GM21526 (cell line): ENCODE data around the gene STK39.

Experiments used
- ATAC-seq: cut with Tn5 transposase; IDR thresholded peaks from one replicate; pipeline ENCODE4 v1.9.1; 2021; ENCODE audit warnings: moderate library complexity; ENCODE audit not compliant: unreplicated experiment, low FRiP score

The STK39 gene

GRCh38 chr2:168058675-168059074, 188.7 kb downstream of the STK39 start:
- ATAC-seq = no peak

- ATAC-seq = no peak
Observed at GRCh38 chr2:168056242-168056787, 191.1 kb downstream of the STK39 start.

GRCh38 chr2:168054657-168055056, 192.7 kb downstream of the STK39 start:
- no peak for ATAC-seq

GRCh38 chr2:168053676-168054075, 193.7 kb downstream of the STK39 start:
- ATAC-seq = no peak

- no peak for ATAC-seq
Observed at GRCh38 chr2:168052773-168053172, 194.6 kb downstream of the STK39 start.

GRCh38 chr2:168050377-168050776, 197.0 kb downstream of the STK39 start:
- no peak for ATAC-seq

- no peak for ATAC-seq
Observed at GRCh38 chr2:168049609-168050008, 197.8 kb downstream of the STK39 start.

GRCh38 chr2:168047091-168047690, 200.2 kb downstream of the STK39 start:
- no peak for ATAC-seq

GRCh38 chr2:168044579-168044978, 202.8 kb downstream of the STK39 start:
- no peak for ATAC-seq

GRCh38 chr2:168044176-168044575, 203.2 kb downstream of the STK39 start:
- ATAC-seq = no peak

GRCh38 chr2:168042127-168042824, 205.1 kb downstream of the STK39 start:
- peak; percentile 97 for ATAC-seq

GRCh38 chr2:168039881-168040280, 207.5 kb downstream of the STK39 start:
- no peak for ATAC-seq

- ATAC-seq = no peak
Observed at GRCh38 chr2:168037778-168038177, 209.6 kb downstream of the STK39 start.

- peak; percentile 72 for ATAC-seq
Observed at GRCh38 chr2:168035458-168035857, 211.9 kb downstream of the STK39 start.

GRCh38 chr2:168034616-168035015, 212.8 kb downstream of the STK39 start:
- ATAC-seq = no peak

GRCh38 chr2:168033966-168034365, 213.4 kb downstream of the STK39 start:
- ATAC-seq = no peak

GRCh38 chr2:168032091-168032490, 215.3 kb downstream of the STK39 start:
- no peak for ATAC-seq

GRCh38 chr2:168030862-168031624, 216.4 kb downstream of the STK39 start:
- ATAC-seq = peak; percentile 66

GRCh38 chr2:168029071-168029470, 218.3 kb downstream of the STK39 start:
- ATAC-seq = no peak

GRCh38 chr2:168028362-168028761, 219.0 kb downstream of the STK39 start:
- ATAC-seq = no peak

- no peak for ATAC-seq
Observed at GRCh38 chr2:168025487-168026202, 221.8 kb downstream of the STK39 start.
